ENCODE results near the gene STPG4.

Gene STPG4

DNA sequence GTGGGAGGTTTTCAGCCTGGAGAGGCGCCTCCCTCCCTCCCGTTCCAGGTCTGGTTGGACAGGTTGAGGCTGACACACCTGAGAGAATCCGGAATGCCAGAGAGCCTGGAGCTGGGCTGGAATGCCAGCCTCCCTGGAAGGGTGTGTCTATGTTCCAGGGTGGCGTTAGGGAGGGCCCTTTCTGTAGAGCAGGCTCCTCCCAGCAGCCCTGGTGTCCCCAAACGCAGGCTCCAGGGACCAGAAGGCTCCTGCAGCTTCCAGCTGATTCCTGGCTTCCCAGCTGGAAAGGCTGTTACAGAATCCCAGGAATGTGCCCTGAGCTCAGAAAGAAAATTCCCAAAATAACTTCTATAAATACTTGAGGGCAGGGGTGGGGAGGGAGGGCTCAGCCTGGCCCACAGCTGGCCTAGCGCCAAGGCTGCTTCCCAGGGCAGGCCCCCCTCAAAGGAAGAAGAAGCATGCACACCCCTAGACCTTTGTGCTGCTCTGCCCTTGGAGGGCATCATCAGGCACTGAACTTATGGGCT is 85.4 kb downstream of the STPG4 start:
- DNase-seq: peak; percentile 23

DNA sequence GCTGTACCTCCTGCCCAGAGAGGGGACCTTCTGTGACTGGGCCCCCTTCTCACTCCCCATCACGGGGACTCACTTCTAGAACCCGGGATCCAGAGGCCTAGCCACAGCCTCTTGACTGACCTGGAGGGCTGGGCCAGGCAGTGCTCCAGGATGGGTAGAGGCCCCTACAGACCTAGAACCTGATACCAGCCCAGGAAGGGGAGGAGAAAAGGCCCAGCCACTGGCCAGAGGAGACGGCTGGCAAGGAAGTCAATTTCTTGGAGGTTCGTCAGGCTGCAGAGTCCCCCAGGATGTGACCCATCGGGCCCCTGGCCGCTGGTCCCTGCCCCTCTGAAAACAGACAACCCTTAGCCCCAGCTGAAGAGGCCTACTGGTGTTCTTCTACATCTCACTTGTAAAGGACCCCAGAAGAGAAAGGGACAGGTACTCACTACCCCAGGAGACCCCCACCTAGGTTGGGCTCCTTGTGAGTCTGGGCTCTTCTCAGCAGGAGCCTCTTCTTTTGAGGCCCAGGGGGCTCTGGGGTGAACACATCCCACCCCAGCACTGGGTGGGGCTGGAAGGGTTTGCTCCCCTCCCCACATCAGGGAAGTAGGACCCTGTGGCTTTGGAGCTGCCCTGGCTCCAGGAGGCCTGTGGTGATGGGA is 86.0 kb downstream of the STPG4 start:
- DNase-seq: no peak

DNA sequence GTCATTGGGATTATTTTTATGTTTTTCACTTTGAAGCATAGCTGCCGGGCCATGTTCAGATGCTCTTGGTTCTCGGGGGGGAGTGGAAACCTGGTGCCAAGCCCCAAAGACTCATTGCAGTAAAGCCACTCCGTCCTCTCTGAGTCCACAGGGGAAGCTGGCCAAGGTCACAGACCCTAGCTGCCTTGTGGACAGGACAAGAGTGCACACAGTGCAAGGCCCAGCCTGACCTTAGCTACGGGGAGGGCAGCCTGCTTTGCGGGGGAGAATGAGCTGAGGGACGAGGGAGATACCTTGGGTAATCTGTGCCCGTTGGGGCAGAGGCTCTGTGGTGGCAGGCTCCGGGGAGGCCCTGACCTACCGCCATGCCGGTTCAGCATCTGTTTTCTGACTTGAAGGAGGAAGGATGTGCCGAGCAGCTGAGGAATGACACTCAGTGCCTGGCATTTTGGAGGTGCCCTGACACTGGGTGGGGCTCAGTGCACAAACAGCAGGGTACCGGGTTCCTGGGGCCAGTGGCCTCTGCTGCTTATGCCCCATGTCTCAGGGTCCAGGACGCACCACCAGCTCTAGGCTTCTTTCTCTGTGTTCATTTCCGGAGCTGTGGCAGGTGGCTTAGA is 87.2 kb downstream of the STPG4 start:
- no peak for DNase-seq

DNA sequence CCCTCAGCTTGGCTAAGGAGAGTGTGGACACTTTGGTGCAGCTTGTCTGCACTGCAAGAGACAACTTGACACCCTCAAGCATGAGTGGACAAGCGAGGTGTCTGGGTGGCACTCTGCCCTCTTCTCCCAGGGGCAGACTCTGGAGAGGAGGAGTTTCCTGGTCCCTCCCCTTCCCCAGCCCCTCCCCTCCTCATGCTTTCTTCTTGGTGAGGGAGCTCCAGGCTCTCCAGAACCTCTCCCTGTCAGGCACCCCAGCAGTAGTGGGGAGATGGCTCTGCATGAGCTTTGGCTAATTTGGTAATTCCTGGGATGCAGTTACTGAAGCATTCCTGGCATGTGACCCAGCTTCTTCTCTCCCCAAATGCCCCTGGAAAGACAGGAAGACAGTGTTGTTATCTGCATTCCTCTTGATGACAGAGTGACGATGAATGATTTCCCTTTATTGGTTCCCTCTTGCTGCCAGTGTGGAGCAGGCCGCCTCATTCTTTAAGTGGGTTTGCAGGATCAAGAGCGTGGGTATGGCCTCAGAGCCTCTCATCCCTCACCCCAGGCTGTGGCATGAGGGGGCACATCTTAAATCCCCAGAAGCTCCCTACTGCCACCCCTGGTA is 89.2 kb downstream of the STPG4 start:
- no peak for DNase-seq

DNA sequence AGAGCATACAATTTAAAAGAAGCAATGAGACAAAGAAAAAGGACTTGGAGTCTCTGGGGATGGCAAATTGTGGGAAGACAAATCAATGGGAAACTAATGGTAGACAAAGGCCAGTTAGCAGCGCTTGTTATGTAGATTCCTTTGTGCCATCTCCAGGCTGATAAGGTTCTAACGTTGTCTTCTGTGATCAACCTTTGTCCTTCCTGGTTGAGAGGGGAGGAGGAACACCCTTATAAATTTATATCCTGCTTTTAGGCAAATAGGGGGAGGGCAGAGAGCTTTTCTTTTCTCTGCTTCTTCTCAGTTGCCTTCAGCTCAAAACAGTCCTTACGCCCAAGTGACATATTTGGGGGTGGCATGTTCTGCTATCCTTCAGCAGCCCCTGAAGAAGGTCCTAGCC is 89.8 kb downstream of the STPG4 start:
- no peak for DNase-seq

DNA sequence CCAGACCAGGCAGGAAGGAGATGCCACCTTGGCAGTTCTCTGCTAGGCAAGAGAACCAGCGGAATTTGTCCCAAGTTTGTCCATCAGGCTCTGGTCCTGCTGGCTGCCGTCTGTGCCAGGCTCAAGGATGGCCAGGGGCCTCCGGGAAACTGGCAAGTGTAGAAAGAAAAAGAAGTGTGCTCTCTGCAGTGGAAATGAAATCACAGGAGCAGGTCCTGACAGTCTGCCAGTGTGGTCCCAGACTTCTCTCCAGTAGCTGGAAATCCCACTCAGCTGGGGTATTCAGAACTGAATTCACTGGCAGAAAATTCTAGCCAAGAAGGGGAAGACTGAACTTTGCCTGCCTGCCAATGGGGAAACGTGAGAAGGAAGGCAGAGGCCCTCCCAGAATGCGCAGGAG is 91.0 kb downstream of the STPG4 start:
- DNase-seq: no peak

DNA sequence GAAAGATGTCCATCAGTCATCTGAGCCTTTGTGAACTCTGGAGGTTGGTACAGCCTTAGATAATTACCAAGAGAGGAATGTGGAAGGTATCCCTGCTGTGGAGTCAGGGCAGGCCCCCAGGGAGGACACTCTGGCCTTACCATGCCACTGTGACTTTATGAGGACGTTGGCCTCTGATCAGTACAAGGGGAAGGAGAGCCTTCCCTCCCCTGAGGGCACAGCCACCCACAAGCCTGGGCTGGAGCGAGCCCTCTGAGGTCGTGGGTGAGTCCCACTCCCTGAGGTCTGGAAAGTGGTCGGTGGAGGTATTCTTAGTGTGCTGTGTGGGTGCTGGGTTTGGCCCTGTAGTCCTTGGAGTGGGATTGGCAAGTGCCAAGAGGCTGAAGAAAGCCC is 91.6 kb downstream of the STPG4 start:
- DNase-seq: no peak

DNA sequence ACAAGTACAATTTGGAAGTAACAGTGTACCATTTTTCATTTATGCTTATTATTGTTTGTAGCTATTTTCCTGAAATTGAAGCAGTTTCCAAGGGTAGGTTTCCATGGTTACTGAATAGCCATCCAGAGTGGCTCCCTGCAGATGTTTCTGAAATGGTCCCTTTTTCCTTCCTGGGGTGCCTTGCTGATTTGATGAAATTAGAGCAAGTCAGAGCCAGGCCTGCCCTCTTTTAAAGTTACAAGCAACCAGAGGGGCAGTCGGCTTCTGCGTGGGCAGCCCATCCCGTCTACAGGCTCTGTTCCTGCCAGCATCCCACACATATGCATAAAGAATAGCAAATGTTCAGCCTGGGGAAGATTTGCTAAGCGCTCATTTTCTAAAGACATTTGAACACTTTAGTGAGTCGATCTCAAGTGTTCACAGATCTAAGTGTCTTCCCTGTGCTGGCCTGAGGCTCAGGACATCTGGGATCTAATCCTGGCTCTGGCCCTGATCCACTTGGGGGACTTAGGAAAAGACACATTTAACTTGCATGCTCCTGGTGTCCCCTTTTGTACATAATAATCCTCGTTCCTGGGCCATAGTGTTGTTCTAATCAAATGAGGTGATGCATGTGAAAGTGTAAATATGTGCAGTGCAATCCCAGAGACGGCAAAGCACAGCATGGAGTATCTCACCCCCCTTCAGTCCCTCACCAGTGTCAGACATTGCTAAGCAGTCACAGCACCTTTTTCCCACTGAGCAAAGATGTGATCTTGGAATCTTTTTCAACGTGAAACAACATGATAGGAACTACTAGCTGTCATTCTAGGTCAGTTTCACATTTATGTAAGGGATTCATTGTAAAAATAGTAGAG is 92.2 kb downstream of the STPG4 start:
- DNase-seq: no peak

DNA sequence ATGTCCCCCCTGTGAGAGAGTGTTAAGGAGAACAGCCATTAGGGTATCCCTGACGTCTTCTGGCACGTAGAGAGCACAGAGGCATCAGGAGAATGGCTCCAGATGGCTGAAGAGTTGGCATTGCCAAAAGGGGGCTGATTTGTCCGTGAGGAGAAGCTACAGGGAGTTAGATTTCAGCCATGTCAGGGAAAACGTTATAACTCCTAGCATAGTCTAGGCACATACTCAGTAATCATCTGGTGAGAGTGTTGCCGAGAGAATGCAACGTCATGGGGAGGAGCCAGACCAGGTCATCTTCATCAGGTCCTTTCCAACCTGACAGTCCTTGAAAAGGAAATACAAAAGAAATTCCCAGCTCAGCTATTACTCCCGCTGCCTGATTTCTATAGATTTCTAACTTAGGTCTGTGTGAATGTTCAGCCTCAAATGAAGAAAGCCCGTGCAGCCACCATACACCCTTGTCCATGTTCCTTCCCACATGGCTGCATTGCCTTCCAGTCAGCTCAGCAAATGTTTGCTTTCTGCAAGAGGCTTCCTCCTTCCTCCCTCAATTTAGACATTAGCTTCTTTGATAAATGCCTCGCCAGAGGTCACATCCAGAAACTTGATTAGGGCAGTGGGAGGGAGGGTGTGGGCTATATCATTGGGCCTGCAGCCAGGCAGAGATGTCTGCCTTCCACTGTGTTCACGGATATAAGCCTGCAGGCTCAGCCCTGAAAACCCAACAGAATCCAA is 93.0 kb downstream of the STPG4 start:
- no peak for DNase-seq

DNA sequence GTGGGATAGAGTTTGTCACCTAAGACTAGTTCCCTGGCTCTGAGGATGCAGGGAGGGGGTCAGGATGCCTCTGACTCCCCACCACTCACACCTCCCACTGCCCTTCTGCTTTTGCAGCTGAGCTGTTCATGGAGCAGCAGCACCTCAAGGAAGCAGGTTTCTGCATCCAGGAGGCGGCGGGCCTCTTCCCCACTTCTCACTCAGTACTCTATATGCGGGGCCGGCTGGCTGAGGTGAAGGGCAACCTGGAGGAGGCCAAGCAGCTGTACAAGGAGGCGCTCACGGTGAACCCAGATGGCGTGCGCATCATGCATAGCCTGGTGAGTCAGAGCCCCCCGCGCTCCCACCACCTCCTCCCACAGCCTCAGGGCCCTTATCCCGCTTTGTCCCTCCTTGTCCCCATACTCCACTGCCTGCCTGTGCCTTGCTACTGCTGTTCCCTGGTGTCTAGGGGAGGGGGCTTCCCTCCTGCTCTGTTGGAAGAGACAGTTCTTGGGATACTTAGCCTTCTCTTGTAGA is 94.4 kb downstream of the STPG4 start:
- no peak for DNase-seq

DNA sequence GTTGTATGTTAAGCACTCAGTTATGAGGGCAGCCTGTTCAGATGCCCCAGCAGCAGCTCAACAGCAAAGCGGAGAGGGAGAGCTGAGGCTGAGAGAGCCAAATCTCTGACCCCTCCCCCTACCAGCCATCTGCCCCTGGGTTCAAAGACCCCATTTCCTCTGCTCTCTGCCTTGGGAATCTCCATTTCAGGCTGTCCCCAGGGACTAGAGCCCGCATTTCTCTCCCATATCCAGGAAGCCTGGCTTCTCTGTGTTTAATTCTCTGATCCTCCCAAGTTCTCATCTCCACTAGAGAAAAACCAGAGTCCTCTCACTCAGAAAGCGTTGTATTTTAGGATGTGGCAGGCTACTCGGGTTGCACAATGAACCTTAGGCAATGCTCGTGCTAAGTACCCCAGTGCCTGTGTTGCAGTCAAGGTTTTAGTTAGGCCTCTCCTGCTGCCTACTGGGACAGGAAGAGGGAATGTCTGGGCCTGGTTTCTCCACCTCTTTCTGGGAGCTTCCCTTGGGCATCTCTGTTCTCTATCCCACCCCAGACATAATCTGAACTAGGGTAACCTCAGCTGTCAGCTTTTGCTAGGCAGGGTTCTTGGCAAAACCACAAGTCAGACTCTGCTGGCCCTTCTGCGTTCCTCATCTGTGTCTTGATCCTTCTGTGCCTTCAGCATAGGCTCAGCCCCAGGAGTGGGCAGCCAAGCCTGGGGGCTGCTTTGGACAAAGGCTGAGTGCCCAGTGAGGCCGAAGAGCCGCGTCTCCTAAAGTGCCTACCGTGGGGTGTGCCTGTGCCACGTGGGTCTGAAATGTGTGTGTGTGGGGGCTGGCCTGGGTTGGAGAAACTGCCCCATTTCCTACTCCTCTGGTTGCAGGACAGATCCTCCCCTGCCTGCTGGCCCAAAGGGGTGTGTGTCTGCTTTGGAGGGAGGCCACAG is 96.8 kb downstream of the STPG4 start:
- no peak for DNase-seq

DNA sequence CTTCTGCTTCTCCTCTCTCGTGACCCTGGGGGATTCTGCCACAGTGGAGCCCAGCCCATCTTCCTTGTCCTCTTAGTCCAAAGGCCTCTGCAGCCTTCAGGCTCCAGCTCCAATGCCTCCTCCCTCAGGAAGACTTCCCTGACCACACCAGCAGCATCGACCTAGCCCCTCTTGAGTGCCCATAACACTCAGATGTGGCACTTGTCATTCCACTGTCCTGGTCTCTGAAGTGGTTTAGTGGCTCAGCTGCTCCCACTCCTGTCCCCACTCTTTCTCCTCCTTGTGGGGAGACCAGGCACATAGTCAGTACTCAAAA is 97.5 kb downstream of the STPG4 start:
- no peak for DNase-seq

DNA sequence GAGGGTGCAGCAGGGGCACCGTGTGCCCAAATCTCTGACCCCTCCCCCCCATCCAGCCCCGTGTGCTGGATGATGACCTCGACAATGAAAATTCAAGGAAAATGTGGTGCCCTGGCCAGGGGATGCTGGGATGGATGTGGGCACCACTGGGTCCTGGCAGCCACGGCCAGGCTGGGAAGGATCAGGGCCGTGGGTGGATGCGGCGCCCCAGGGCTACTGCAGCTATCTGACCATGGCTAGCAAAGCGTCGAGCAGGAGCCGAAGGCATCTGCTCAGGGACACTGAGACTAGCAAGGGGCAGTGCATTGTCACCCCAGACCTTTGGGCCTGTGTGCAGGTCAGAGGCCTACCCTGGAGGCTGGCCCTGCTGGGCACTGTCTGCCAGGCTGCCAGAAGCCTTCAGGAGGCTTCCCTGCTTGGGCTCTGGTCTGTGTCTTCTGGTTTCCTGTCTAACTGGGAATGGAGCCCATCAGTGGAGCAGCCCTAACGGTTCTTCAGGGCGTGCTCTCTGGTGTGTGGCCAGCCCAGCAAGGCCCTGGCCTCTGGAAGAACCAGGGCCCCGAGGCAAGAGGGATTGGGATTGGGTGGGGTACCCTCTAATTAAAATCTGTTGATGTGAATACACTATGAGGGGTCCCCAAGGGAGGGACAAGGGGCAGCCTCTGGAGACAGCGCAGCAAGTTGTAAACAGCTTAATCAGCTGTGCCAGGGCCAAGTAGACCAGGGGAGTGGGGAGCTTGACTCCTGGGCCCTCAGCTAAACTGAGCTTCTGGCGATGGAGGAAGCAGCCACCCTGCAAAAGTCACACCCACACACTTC is 98.0 kb downstream of the STPG4 start:
- DNase-seq: no peak

DNA sequence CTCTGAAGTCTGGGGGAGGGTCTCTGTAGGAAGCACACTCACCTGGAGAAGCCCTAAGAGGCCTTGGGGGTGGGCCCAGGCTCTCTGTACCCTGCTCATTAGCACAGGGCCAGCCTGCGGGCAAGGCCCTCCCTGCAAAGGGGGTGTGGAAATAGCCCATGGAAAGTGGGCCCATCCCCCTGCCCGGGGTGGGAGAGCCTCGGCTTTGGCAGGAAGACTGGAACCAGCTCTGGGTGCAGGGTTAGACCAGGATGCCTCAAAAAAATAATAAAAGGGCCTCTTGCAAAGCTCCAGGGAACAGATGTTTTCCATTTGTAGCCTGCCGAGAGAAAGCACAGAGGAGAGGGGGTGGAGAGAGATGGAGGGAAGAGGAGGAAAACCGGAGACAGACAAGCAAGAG is 98.7 kb downstream of the STPG4 start:
- DNase-seq: no peak

DNA sequence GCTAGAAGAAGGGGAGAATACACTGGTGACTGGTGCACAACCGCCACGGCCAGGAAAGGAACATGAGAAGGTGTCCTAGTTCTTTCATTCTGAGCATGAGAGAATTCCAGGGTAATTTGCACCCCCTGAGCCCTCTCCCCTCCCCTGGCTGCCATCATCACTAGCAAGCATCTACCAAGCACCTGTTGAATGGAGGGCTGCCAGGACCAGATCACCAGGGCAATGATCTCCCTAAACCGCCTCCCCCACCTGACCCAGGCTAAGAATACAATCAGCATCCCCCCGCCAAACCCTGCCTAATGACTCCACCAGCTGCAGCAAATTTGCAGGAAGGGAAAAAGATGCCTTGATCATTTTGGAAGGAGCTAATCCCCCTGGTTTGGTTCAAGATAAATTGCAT is 100.2 kb downstream of the STPG4 start:
- no peak for DNase-seq

DNA sequence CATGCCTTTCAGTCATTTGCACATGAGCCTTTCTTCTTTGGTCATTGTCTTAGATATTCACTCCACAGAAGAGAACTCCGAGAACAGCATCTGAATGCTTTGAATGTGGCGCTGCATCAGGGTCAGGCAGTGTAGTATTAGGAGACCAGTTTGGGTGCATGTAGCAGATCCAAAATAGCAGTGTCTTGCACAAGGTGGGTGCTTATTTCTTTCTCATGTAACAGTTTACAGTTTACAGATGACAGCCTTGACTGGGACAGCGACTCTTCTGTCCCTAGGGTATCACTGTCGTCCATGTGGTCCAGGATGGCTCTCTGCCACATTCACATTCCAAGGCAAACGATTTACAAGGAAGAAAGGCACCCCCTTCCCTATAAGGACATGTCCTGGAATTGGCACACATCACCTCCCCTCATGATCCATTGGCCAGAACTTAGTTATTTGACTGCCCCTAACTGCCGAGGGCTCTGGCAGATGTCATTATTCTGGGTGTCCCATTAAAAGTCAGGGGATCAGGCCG is 101.0 kb downstream of the STPG4 start:
- no peak for DNase-seq

DNA sequence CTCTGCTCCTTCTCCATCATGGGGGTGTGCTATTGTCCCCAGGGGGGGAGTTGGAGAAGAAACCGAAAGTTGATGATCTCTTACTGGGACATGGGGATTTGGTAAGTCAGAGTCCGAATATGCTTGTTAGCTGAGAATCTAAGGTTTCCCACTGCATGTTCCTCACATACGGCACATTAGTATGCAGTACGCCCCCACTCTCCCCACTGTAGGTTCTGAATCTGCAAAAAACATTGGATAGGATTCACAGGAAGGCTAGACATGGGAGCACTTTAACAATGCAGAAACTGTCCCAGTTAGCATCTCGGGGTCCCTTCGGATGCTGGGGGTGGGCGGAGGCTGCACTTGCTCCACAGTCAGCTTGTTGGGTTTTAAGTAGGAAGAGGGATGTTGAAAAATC is 102.3 kb downstream of the STPG4 start:
- DNase-seq: no peak

DNA sequence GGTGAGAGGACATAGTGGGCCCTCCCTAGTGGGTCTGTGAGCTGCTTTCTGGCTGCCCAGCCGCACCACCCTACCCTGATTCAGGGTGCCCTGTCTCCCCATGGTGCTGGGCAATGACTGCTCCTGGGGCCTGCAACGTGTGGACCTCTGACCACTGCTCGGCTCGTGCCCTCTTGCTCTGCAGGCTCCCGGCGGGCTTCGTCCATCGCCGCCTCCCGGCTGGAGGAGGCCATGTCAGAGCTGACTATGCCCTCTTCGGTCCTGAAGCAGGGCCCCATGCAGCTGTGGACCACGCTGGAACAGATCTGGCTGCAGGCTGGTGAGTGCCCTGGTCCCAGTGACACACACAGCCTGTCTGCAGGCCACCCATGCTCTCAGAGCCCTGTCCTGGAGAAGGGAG is 103.5 kb downstream of the STPG4 start:
- no peak for DNase-seq

DNA sequence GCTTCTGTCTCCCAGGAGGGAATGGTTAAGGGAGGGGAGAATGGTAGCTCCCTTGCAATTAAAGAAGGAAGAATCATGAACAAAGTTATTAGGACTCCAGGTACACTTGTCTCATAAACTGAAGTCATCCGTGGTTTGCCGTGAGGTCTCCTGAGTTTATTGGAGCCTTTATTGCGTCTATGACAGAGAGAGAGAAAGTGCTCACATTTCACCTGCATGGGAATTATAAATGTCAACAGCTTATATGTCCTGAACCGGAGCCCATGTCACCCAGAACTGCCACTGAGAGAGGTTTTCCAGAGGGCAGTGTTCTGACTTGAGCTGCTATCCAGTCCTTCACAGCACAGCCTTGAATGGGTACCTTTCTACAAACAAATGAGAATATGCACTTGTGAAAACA is 104.3 kb downstream of the STPG4 start:
- no peak for DNase-seq

DNA sequence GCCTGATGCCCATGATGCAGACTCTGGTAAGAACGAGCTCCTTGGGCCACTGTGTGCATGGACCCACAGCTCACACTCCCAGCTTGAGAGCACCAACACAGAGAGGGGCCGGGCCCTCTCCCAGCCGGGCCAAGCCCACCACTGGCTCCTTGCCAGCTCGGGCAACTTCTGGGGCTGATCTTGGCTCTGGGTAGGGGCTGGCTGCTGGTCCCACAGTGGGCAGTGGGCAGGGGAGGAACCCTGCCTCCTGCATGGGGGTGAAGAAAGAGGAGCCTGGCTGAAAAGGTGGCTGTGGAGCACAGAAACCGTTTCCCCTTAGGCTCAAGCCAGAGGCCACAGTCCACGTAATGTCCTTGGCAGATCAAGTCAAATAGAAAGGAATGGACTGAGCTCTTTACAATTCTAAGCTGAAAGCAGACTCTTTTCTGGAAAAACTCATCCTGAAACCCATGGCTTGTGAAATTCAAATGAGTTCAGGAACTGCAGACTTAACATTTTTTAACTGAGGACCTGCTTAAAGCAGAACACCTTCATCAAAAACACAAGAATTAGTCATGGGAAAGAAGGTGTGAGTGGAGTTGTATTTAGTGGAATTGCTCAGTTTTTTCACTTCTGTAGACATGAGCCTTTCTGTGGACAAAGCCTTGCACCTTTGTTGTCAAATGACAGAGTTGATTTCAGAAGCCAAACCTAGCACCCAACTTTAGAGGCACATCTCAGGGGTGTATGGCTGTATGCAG is 104.9 kb downstream of the STPG4 start:
- DNase-seq: no peak

Measured in DMS53 (cell line).